Smooth muscle cell (in vitro differentiated cells): ENCODE results near the gene CMIP. TPM values are rescaled to one million over a fixed set of nuclear protein-coding genes. Genes with fewer than 3 reads are reported as not detected.

ENCODE experiments used
- DNase-seq: peaks from one replicate; lab custom pipeline; 2025; ENCODE audit not compliant: unreplicated experiment; lab: John Stamatoyannopoulos, UW
- H2AFZ ChIP-seq: fragments of 200-600 bp; sonication (generic); 2 replicates; pipeline ENCODE4 v1.6.0; 2016; ENCODE audit warnings: antibody characterized with exemption, low read depth, mild to moderate bottlenecking
- H3F3A ChIP-seq: fragments of 200-600 bp; sonication (generic); 2 replicates; pipeline ENCODE4 v1.6.0; 2017; ENCODE audit warnings: antibody characterized with exemption, low read depth
- H3K27ac ChIP-seq: fragments of 200-600 bp; sonication (generic); 2 replicates; pipeline ENCODE4 v1.5.1; 2016; ENCODE audit warnings: low read depth, mild to moderate bottlenecking
- H3K27me3 ChIP-seq: fragments of 200-600 bp; sonication (generic); 2 replicates; pipeline ENCODE4 v1.6.1; 2016; ENCODE audit warnings: low read depth, mild to moderate bottlenecking
- H3K36me3 ChIP-seq: fragments of 200-600 bp; sonication (generic); 2 replicates; pipeline ENCODE4 v1.5.1; 2016; ENCODE audit warnings: low read depth
- H3K4me1 ChIP-seq: fragments of 200-600 bp; sonication (generic); 2 replicates; pipeline ENCODE4 v1.5.1; 2016; ENCODE audit warnings: low read depth
- H3K4me2 ChIP-seq: fragments of 200-600 bp; sonication (generic); 2 replicates; pipeline ENCODE4 v1.6.0; 2016; ENCODE audit warnings: mild to moderate bottlenecking
- H3K4me3 ChIP-seq: fragments of 200-600 bp; sonication (generic); 2 replicates; pipeline ENCODE4 v1.5.1; 2016; ENCODE audit warnings: mild to moderate bottlenecking
- H3K79me2 ChIP-seq: fragments of 200-600 bp; sonication (generic); 2 replicates; pipeline ENCODE4 v1.6.0; 2016; ENCODE audit warnings: low read depth, mild to moderate bottlenecking
- H3K9ac ChIP-seq: fragments of 200-600 bp; sonication (generic); 2 replicates; pipeline ENCODE4 v1.6.0; 2016; ENCODE audit warnings: low read depth
- H3K9me3 ChIP-seq: fragments of 200-600 bp; sonication (generic); replicated peaks from 2 replicates; pipeline ENCODE4 v1.5.1; 2016; ENCODE audit warnings: low read depth
- H4K20me1 ChIP-seq: fragments of 200-600 bp; sonication (generic); 2 replicates; pipeline ENCODE4 v1.6.0; 2016; ENCODE audit warnings: low read depth
- CTCF ChIP-seq: fragments of 200-600 bp; sonication (generic); IDR thresholded peaks from 2 replicates; pipeline ENCODE4 v1.5.1; 2017; ENCODE audit warnings: borderline replicate concordance, mild to moderate bottlenecking, antibody characterized with exemption; ENCODE audit not compliant: insufficient read depth, poor library complexity, severe bottlenecking
- WGBS: methylation state at CpG from one replicate; pipeline ENCODE4 v1.1.7; 2016; ENCODE audit warnings: low lambda C conversion rate; 5-methylcytosine and 5-hydroxymethylcytosine counted together
- polyA plus RNA-seq: library from polyadenylated mRNA; unstranded; fragments of >200 nt; fragmentation: Nextera tagmentation; extraction: Ambion mirVana; gene quantifications from 2 replicates; pipeline ENCODE4 v1.2.1, GENCODE V29; 2016
- total RNA-seq: library from RNA; depleted of rRNA; stranded (reverse); fragments of >200 nt; gene quantifications from 2 replicates; pipeline ENCODE4 v1.2.3, GENCODE V29; 2014

Gene CMIP
- total and polyA plus RNA-seq, 2 experiments from 2014 or later: 2.5 to 44.5 TPM

GRCh38 chr16:81642943-81643342 is 198.3 kb downstream of the CMIP start:
- Histone ChIP-seq H3K4me1 (peaks cover 22% of the 10 kb centered on the region), H3K36me3 (no peaks in the 10 kb centered on the region), H3K27me3 (no peaks in the 10 kb centered on the region), H3K4me3 (no peak overlapping the region), H3K9ac (no peak overlapping the region), H3K27ac (no peak overlapping the region), H3K9me3 (no peaks in the 10 kb centered on the region), H4K20me1 (peaks cover 20% of the 10 kb centered on the region), H3K4me2 (no peak overlapping the region), H3F3A (peaks cover 5% of the 10 kb centered on the region), H3K79me2 (peaks cover 46% of the 10 kb centered on the region), H2AFZ (no peak overlapping the region)
- no peak for DNase-seq
- 83% methylated on average over 5 of the region's 5 CpGs for WGBS
- no peak for TF ChIP-seq CTCF

- H3K4me2 ChIP-seq: peak overlapping the region; percentile 79
- peak overlapping the region; percentile 38 for H3K4me3 ChIP-seq
- peaks cover 18% of the 10 kb centered on the region for H3K4me1 ChIP-seq
- H3K79me2 ChIP-seq: peaks cover 46% of the 10 kb centered on the region
- no peak overlapping the region for H2AFZ ChIP-seq
- peaks cover 14% of the 10 kb centered on the region for H3F3A ChIP-seq
- H3K36me3 ChIP-seq: no peaks in the 10 kb centered on the region
- H4K20me1 ChIP-seq: peaks cover 10% of the 10 kb centered on the region
- no peaks in the 10 kb centered on the region for H3K27me3 ChIP-seq
- DNase-seq: peak; percentile 28
- H3K9ac ChIP-seq: peak overlapping the region; percentile 85
- TF ChIP-seq CTCF: no peak
- H3K9me3 ChIP-seq: no peaks in the 10 kb centered on the region
- H3K27ac ChIP-seq: peak overlapping the region; percentile 96
- 35% methylated on average over 20 of the region's 20 CpGs for WGBS
Measured at GRCh38 chr16:81645266-81645694, 200.7 kb downstream of the CMIP start.

- Histone ChIP-seq H3K4me1 (peaks cover 20% of the 10 kb centered on the region), H3K27me3 (no peaks in the 10 kb centered on the region), H4K20me1 (peaks cover 10% of the 10 kb centered on the region), H3K4me3 (peak overlapping the region; percentile 38), H3K4me2 (peak overlapping the region; percentile 79), H3F3A (peaks cover 14% of the 10 kb centered on the region), H3K36me3 (no peaks in the 10 kb centered on the region), H3K9ac (peak overlapping the region; percentile 85), H3K27ac (peak overlapping the region; percentile 96), H3K79me2 (peaks cover 43% of the 10 kb centered on the region), H2AFZ (no peak overlapping the region), H3K9me3 (no peaks in the 10 kb centered on the region)
- no peak for DNase-seq
- no peak for TF ChIP-seq CTCF
- WGBS: 92% methylated on average over 3 of the region's 4 CpGs
Measured at GRCh38 chr16:81645925-81646324, 201.3 kb downstream of the CMIP start.

GRCh38 chr16:81646561-81646960 is 202.0 kb downstream of the CMIP start:
- peak overlapping the region; percentile 96 for H3K27ac ChIP-seq
- WGBS: 28% methylated on average over 1 of the region's 1 CpG
- peak overlapping the region; percentile 65 for H3K9ac ChIP-seq
- H3K79me2 ChIP-seq: peaks cover 47% of the 10 kb centered on the region
- TF ChIP-seq CTCF: no peak
- peaks cover 14% of the 10 kb centered on the region for H3F3A ChIP-seq
- H3K4me3 ChIP-seq: no peak overlapping the region
- H3K9me3 ChIP-seq: no peaks in the 10 kb centered on the region
- H4K20me1 ChIP-seq: peaks cover 10% of the 10 kb centered on the region
- DNase-seq: no peak
- H3K27me3 ChIP-seq: no peaks in the 10 kb centered on the region
- peaks cover 27% of the 10 kb centered on the region for H3K4me1 ChIP-seq
- no peaks in the 10 kb centered on the region for H3K36me3 ChIP-seq
- no peak overlapping the region for H2AFZ ChIP-seq
- peak overlapping the region; percentile 34 for H3K4me2 ChIP-seq
